ENCODE results near the gene ZNF830.

DNA sequence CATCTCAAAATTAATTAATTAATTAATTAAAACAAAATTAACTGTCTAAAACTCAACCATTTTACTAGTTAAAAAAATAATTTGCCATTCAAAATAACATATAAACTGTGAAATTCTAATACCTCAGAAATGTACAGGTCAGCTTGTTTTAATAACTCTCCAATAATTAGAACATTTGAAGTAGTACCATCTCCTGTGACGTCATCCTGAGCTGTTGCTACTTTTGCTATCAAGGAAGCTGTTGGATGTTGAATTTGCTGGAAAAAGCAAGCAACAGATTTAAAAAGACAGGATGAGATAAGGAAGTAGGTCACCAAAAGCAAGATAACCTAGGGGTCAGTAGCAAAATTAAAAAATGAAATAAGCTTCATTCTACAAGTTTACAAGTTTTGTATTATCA is 2.9 kb upstream of the ZNF830 start:
- TF ChIP-seq, protein P1, sequence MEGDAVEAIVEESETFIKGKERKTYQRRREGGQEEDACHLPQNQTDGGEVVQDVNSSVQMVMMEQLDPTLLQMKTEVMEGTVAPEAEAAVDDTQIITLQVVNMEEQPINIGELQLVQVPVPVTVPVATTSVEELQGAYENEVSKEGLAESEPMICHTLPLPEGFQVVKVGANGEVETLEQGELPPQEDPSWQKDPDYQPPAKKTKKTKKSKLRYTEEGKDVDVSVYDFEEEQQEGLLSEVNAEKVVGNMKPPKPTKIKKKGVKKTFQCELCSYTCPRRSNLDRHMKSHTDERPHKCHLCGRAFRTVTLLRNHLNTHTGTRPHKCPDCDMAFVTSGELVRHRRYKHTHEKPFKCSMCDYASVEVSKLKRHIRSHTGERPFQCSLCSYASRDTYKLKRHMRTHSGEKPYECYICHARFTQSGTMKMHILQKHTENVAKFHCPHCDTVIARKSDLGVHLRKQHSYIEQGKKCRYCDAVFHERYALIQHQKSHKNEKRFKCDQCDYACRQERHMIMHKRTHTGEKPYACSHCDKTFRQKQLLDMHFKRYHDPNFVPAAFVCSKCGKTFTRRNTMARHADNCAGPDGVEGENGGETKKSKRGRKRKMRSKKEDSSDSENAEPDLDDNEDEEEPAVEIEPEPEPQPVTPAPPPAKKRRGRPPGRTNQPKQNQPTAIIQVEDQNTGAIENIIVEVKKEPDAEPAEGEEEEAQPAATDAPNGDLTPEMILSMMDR (conservative IDR thresholded peaks at IDR 0.05; ENCODE audit: low read length), result no peak
- TF ChIP-seq EZH2phosphoT487 (IDR thresholded peaks at IDR 0.05; ENCODE audit: borderline replicate concordance, low read depth, low read length), result no peak

All from OCI-LY7 (cell line).